T follicular helper cell (primary cell): Measurements from ENCODE around the gene TMEM138.

Experiments used
- DNase-seq: peaks from one replicate; pipeline ENCODE4 v3.0.0-alpha.2; 2020; ENCODE audit warnings: low read depth

Gene TMEM138

GRCh38 chr11:61341706-61342105 lies 20.5 kb upstream of the TMEM138 start:
- no peak for DNase-seq

GRCh38 chr11:61342207-61342803 lies 19.9 kb upstream of the TMEM138 start:
- DNase-seq: no peak

- DNase-seq: no peak
Observed at GRCh38 chr11:61343792-61344745, 18.1 kb upstream of the TMEM138 start.

GRCh38 chr11:61345170-61345610 lies 17.0 kb upstream of the TMEM138 start:
- no peak for DNase-seq

- DNase-seq: no peak
Observed at GRCh38 chr11:61345954-61346843, 16.0 kb upstream of the TMEM138 start.

- no peak for DNase-seq
Observed at GRCh38 chr11:61347916-61348461, 14.2 kb upstream of the TMEM138 start.

- no peak for DNase-seq
Observed at GRCh38 chr11:61349189-61349751, 12.9 kb upstream of the TMEM138 start.

- DNase-seq: no peak
Observed at GRCh38 chr11:61349916-61350315, 12.3 kb upstream of the TMEM138 start.

GRCh38 chr11:61350336-61350735 lies 11.8 kb upstream of the TMEM138 start:
- DNase-seq: no peak

- no peak for DNase-seq
Observed at GRCh38 chr11:61350803-61351202, 11.4 kb upstream of the TMEM138 start.

GRCh38 chr11:61352038-61352437 lies 10.1 kb upstream of the TMEM138 start:
- DNase-seq: no peak

- no peak for DNase-seq
Observed at GRCh38 chr11:61353131-61354067, 8.8 kb upstream of the TMEM138 start.

- no peak for DNase-seq
Observed at GRCh38 chr11:61354208-61354607, 8.0 kb upstream of the TMEM138 start.

GRCh38 chr11:61356706-61357105 lies 5.5 kb upstream of the TMEM138 start:
- no peak for DNase-seq

- DNase-seq: no peak
Observed at GRCh38 chr11:61357233-61357893, 4.8 kb upstream of the TMEM138 start.

- DNase-seq: no peak
Observed at GRCh38 chr11:61357894-61358239, 4.3 kb upstream of the TMEM138 start.

GRCh38 chr11:61358566-61358965 lies 3.6 kb upstream of the TMEM138 start:
- DNase-seq: no peak

- no peak for DNase-seq
Observed at GRCh38 chr11:61359516-61359915, 2.7 kb upstream of the TMEM138 start.

GRCh38 chr11:61361237-61361740 lies 885 bp upstream of the TMEM138 start:
- DNase-seq: no peak

- peak; percentile 20 for DNase-seq
Observed at GRCh38 chr11:61362542-61362875, 335 bp downstream of the TMEM138 start.
